Vagina (tissue), 2 donors: Measurements from ENCODE around the gene TPSAB1.

Experiments
- CTCF ChIP-seq, 3 experiments: fragments of 450-650 bp in 2 of 3; fragments of 200-600 bp in 1 of 3; sonication (generic) in 1 of 3; IDR thresholded peaks; one replicate each; pipeline ENCODE4 v1.5.1; 2017 to 2019; ENCODE audit warnings: antibody characterized with exemption in 3 of 3, mild to moderate bottlenecking in 2 of 3, moderate library complexity in 2 of 3
- POLR2A ChIP-seq, 2 donors: fragments of 450-650 bp; IDR thresholded peaks; one replicate each; pipeline ENCODE4 v1.6.1; 2017; ENCODE audit warnings: antibody characterized with exemption in 2 of 2, mild to moderate bottlenecking in 2 of 2, moderate library complexity in 2 of 2
- POLR2AphosphoS5 ChIP-seq, 2 donors: sonication (generic); formaldehyde crosslinking; IDR thresholded peaks; one replicate each; pipeline ENCODE4 v1.9.0; 2017; ENCODE audit warnings: antibody characterized with exemption in 2 of 2, mild to moderate bottlenecking in 2 of 2, low read depth in 1 of 2; ENCODE audit not compliant: insufficient read depth in 1 of 2

GRCh38 chr16:1192384-1193073, 48.0 kb upstream of the TPSAB1 start:
- no peak for TF ChIP-seq CTCF (IDR thresholded peaks at IDR 0.05)
- TF ChIP-seq POLR2A (IDR thresholded peaks at IDR 0.05) = no peak
- TF ChIP-seq POLR2AphosphoS5 (IDR thresholded peaks at IDR 0.05; ENCODE audit: insufficient read depth in 1 of 2, low read depth in 1 of 2) = no peak
